ENCODE results near the gene WDR38. TPM values are rescaled to one million over a fixed set of nuclear protein-coding genes. Genes with fewer than 3 reads are reported as not detected.

The WDR38 gene
- total RNA-seq, 4 donors from 2014 or later = 0.33 to 1.5 (median 0.79) TPM; not detected in 1

DNA sequence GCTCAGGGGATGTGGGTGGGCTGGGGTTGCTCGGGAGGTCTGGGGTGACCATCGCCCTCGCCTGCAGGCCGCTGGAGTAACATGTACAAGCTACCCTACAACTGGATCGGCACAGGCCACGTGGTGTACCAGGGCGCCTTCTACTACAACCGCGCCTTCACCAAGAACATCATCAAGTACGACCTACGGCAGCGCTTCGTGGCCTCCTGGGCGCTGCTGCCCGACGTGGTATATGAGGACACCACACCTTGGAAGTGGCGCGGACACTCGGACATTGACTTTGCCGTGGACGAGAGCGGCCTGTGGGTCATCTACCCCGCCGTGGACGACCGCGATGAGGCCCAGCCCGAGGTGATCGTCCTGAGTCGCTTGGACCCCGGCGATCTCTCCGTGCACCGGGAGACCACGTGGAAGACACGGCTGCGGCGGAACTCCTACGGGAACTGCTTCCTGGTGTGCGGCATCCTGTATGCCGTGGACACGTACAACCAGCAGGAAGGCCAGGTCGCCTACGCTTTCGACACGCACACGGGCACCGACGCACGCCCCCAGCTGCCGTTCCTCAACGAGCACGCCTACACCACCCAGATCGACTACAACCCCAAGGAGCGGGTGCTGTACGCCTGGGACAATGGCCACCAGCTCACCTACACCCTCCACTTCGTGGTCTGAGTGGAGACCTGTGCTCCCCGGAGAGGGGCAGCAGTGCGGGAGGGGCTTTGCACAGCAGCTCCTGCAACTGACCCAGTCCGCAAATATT is 43.3 kb upstream of the WDR38 start:
- no peaks in the 10 kb centered on the region for H3K27me3 ChIP-seq
- H3K4me3 ChIP-seq (replicated peaks in 1 of 3) = no peak overlapping the region
- 94 to 97% methylated on average over 44 of the region's 60 CpGs for WGBS, 2 donors
- no peak for DNase-seq
- TF ChIP-seq CTCF (IDR thresholded peaks at IDR 0.05) (no peak), POLR2A (IDR thresholded peaks at IDR 0.05) (no peak)
- H3K36me3 ChIP-seq = peaks cover 10% of the 10 kb centered on the region in 2 donors
- intact Hi-C loops (cut with DNase I) = no loop called here
- no peak overlapping the region for H3K27ac ChIP-seq
- H3K4me1 ChIP-seq = peaks cover 0 to 13% of the 10 kb centered on the region in 2 donors
- no peaks in the 10 kb centered on the region for H3K9me3 ChIP-seq

DNA sequence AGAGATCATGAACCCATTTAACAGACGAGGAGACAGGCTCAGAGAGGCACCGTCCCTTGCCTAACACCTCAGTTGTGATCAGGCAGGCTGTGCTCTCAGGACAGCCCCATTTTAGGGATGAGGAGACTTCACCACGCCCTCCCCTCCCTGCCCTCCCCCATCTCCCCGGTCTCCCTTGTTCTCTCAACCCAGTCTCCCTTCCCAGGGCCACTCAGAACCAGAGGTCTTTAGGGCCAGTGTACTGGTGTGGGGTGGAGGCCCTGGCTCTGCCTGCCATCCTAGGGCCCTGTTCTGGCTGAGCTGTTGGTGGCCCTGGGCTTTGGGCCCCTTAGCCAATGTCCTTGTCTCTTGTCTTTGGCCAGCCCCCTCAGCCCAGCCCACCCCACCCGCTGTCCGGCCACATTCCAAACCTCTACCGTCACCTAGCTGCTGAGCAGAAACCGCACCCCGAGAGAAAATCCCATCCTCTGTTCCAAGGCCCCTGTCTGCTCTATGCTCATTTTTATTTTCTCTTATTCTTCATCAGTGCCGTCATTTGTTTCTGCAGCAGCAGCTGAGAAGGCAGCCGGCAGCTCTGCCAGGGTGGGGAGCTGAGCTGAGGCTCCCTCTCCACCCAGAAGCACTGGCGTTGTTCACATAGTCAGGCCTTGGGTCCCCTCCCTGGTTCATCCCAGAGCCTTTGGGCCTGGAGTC is 42.5 kb upstream of the WDR38 start:
- H3K4me3 ChIP-seq (replicated peaks in 1 of 3) = no peak overlapping the region
- H3K27ac ChIP-seq = peak overlapping the region in 1 of 3 donors; percentile 18
- H3K4me1 ChIP-seq = peaks cover 0 to 13% of the 10 kb centered on the region in 2 donors
- intact Hi-C loops (cut with DNase I) = no loop called here
- H3K27me3 ChIP-seq = no peaks in the 10 kb centered on the region
- WGBS, 2 donors = 70 to 75% methylated on average over 12 of the region's 12 CpGs
- no peak for DNase-seq
- H3K9me3 ChIP-seq = no peaks in the 10 kb centered on the region
- H3K36me3 ChIP-seq = peaks cover 10% of the 10 kb centered on the region in 2 donors
- no peak for TF ChIP-seq CTCF (IDR thresholded peaks at IDR 0.05)
- no peak for TF ChIP-seq POLR2A (IDR thresholded peaks at IDR 0.05)

DNA sequence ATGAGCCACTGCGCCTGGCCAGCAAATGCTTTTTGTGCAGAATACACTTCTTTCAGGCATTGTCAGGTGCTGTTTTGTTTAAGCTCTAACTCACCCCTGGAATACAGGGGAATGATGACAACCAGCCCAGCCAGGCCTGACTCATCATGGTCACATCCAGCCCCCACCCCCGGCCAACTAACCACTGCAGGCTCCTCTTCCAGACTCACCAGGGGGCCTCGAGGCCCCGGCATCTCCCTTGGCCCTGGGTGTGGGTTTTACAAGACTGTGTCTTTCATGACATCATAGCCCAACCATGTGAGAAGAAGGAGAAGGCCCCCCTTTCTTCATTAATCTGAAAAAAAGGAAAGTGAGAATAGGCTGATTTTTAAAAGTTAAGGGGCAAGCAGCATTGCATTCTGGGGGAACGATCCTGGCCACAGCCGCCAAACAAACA is 40.8 kb upstream of the WDR38 start:
- no peaks in the 10 kb centered on the region for H3K27me3 ChIP-seq
- no peak overlapping the region for H3K27ac ChIP-seq
- no peaks in the 10 kb centered on the region for H3K9me3 ChIP-seq
- H3K4me3 ChIP-seq (replicated peaks in 1 of 3) = no peak overlapping the region
- WGBS, 2 donors = 64 to 66% methylated on average over 6 of the region's 6 CpGs
- no peak for DNase-seq
- intact Hi-C loops (cut with DNase I) = no loop called here
- peaks cover 0 to 13% of the 10 kb centered on the region in 2 donors for H3K4me1 ChIP-seq
- peaks cover 10% of the 10 kb centered on the region in 2 donors for H3K36me3 ChIP-seq
- no peak for TF ChIP-seq POLR2A (IDR thresholded peaks at IDR 0.05)
- no peak for TF ChIP-seq CTCF (IDR thresholded peaks at IDR 0.05)

DNA sequence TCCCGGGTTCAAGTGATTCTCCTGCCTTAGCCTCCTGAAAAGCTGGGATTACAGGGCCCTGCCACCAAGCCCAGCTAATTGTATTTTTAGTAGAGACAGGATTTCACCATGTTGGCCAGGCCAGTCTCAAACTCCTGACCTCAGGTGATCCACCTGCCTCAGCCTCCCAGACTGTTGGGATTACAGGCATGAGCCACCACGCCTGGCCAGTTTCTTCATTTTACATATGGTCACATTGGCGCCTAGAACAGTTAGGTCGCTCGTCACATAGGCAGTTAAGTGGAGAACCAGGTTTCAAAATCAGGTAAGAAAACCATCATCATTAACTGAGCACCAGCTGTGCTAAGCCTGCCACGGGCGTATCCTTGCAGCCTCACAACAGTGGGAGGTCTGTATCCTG is 40.2 kb upstream of the WDR38 start:
- Histone ChIP-seq H3K9me3 (no peaks in the 10 kb centered on the region), H3K4me3 (replicated peaks in 1 of 3) (no peak overlapping the region), H3K36me3 (peaks cover 10% of the 10 kb centered on the region in 2 donors), H3K4me1 (peaks cover 0 to 13% of the 10 kb centered on the region in 2 donors), H3K27me3 (no peaks in the 10 kb centered on the region), H3K27ac (no peak overlapping the region)
- DNase-seq = no peak
- TF ChIP-seq CTCF (IDR thresholded peaks at IDR 0.05) = no peak
- no peak for TF ChIP-seq POLR2A (IDR thresholded peaks at IDR 0.05)
- WGBS, 2 donors = 94 to 95% methylated on average over 5 to 7 of the region's 7 CpGs
- intact Hi-C loops (cut with DNase I) = no loop called here

All from thyroid gland (tissue), 4 donors.